H1 (cell line): ENCODE results near the gene SPDYA. TPM values are rescaled to one million over a fixed set of nuclear protein-coding genes. Genes with fewer than 3 reads are reported as not detected.

Source experiments
- HDAC6 ChIP-seq: IDR thresholded peaks from one replicate; pipeline ENCODE4 v1.7.1; 2012; ENCODE audit warnings: low read depth, mild to moderate bottlenecking, inconsistent platforms, low read length, moderate library complexity
- MAFK ChIP-seq: IDR thresholded peaks from 2 replicates; pipeline ENCODE4 v1.6.1; 2012; ENCODE audit warnings: low read depth, mild to moderate bottlenecking, improper control_type of control experiment, low read length
- MAX ChIP-seq: IDR thresholded peaks from 2 replicates; pipeline ENCODE4 v1.6.1; 2012; ENCODE audit warnings: inconsistent platforms
- NRF1 ChIP-seq: IDR thresholded peaks from 2 replicates; pipeline ENCODE4 v1.6.1; 2011; ENCODE audit warnings: mild to moderate bottlenecking, low read depth, low read length, improper control_type of control experiment
- POLR2AphosphoS5 ChIP-seq: IDR thresholded peaks from 2 replicates; pipeline ENCODE4 v1.6.1; 2011; ENCODE audit warnings: low read depth, low read length
- YY1 ChIP-seq: IDR thresholded peaks from 2 replicates; pipeline ENCODE4 v1.6.1; 2011; ENCODE audit warnings: low read depth, mild to moderate bottlenecking, low read length
- polyA plus RNA-seq, 7 experiments: library from polyadenylated mRNA; depleted of rRNA in 3 of 7; stranded (reverse) in 5 of 7; unstranded in 2 of 7; fragments of >200 nt in 5 of 7; fragments of 200-250 nt in 2 of 7; gene quantifications; 1 replicate in 5 of 7; 2 replicates in 1 of 7; 4 replicates in 1 of 7; pipeline versions ENCODE4 v1.2.1 to v1.2.3, GENCODE V29; 2011 to 2013; ENCODE audit warnings: missing spikeins in 2 of 7, mixed read lengths in 2 of 7
- total RNA-seq: library from RNA; stranded (reverse); fragmentation: NEBNext Ultra II Directional; extraction: Animal tissue kit (Norgen Biotek cat#: 25700); gene quantifications from 2 replicates; pipeline ENCODE4 v1.2.1, GENCODE V29; 2021

Gene SPDYA
- total and polyA plus RNA-seq, 2 of the 8 experiments (the other 6 are each of a cell fraction or from before 2014, with no cell fraction given), result 0.12 to 0.35 TPM

GRCh38 chr2:28821295-28821958 lies 10.8 kb downstream of the SPDYA start (continued):
- TF ChIP-seq POLR2AphosphoS5, result no peak
- no peak for TF ChIP-seq MAFK
- no peak for TF ChIP-seq HDAC6
- TF ChIP-seq MAX, result no peak
- TF ChIP-seq NRF1, result no peak
- TF ChIP-seq YY1, result no peak
